Lung (tissue), 12 donors: ENCODE measurements around the gene HTR1D. TPM values are rescaled to one million over a fixed set of nuclear protein-coding genes. Genes with fewer than 3 reads are reported as not detected.
"Not testable (repeated sequence)": the region's sequence is repeated elsewhere in the genome, so short reads cannot be mapped to it uniquely, and the experiment has no call there.

Experiments used
- ATAC-seq: fragments of 200-7000 bp; cut with Tn5 transposase; one replicate; pipeline ENCODE4 v1.9.1; 2020; ENCODE audit warnings: moderate number of reproducible peaks; ENCODE audit not compliant: insufficient read depth, low FRiP score
- DNase-seq, 3 donors: peaks; one replicate each; pipeline ENCODE4 v3.0.0-alpha.2; 2013 to 2017
- H3K27ac ChIP-seq, 2 donors: one replicate each; pipeline ENCODE4 v1.5.1; 2013; ENCODE audit warnings: mild to moderate bottlenecking in 2 of 2, moderate library complexity in 2 of 2, control low read depth in 1 of 2, inconsistent platforms in 1 of 2, low read depth in 1 of 2, low read length in 1 of 2
- H3K27me3 ChIP-seq, 3 donors: one replicate each; pipeline ENCODE4 v1.5.1; 2013; ENCODE audit warnings: low read length in 2 of 3; ENCODE audit not compliant: control insufficient read depth in 3 of 3, insufficient read depth in 3 of 3
- H3K36me3 ChIP-seq, 4 donors: one replicate each; pipeline ENCODE4 v1.5.1; 2013; ENCODE audit warnings: low read length in 4 of 4, mild to moderate bottlenecking in 1 of 4, moderate library complexity in 1 of 4; ENCODE audit not compliant: control insufficient read depth in 4 of 4, insufficient read depth in 4 of 4
- H3K4me1 ChIP-seq, 5 donors: one replicate each; pipeline ENCODE4 v1.5.1; 2013; ENCODE audit warnings: low read length in 5 of 5, mild to moderate bottlenecking in 2 of 5, moderate library complexity in 1 of 5; ENCODE audit not compliant: control insufficient read depth in 5 of 5, insufficient read depth in 5 of 5
- H3K4me3 ChIP-seq: one replicate; pipeline ENCODE4 v1.5.1; 2013; ENCODE audit warnings: mild to moderate bottlenecking, control low read depth, moderate library complexity
- H3K9ac ChIP-seq, 2 donors: one replicate each; pipeline ENCODE4 v1.5.1; 2013; ENCODE audit warnings: low read length in 2 of 2, control low read depth in 1 of 2; ENCODE audit not compliant: insufficient read depth in 1 of 2
- H3K9me3 ChIP-seq, 4 donors: one replicate each; pipeline ENCODE4 v1.5.1; 2013; ENCODE audit warnings: low read length in 3 of 4, mild to moderate bottlenecking in 1 of 4, moderate library complexity in 1 of 4; ENCODE audit not compliant: control insufficient read depth in 4 of 4, insufficient read depth in 3 of 4
- CTCF ChIP-seq: IDR thresholded peaks from 2 replicates; pipeline ENCODE4 v1.5.1; 2012; ENCODE audit warnings: mild to moderate bottlenecking; ENCODE audit errors: control extremely low read depth, extremely low read depth
- WGBS, 2 donors: extraction: QIAGEN DNeasy Blood & Tissue Kit; methylation state at CpG; one replicate each; pipeline ENCODE4 v1.1.7; 2013; 5-methylcytosine and 5-hydroxymethylcytosine counted together
- polyA plus RNA-seq, 2 donors: library from polyadenylated mRNA; stranded (reverse); fragments of 200-250 nt; gene quantifications; one replicate each; pipeline ENCODE4 v1.2.1, GENCODE V29; 2013
- total RNA-seq, 2 donors: library from RNA; depleted of rRNA in 1 of 2; stranded (reverse); fragments of >200 nt in 1 of 2; gene quantifications; one replicate each; pipeline ENCODE4 v1.2.1, GENCODE V29; 2014 to 2021
- donor health status: control.
- donor health status: control.
- donor health status: Bipolar disorder and iron deficiency.
- donor health status: healthy.
- donor health status: DM: yes; HTN: yes; CAD: no.

HTR1D gene
- total and polyA plus RNA-seq, 4 donors = 0.18 to 0.30 (median 0.25) TPM; not detected in 1

- peaks cover 0 to 16% (median 11%) of the 10 kb centered on the region in 3 donors for H3K27me3 ChIP-seq
- H3K9ac ChIP-seq = no peak overlapping the region
- peaks cover 0 to 2% (median 0%) of the 10 kb centered on the region in 5 donors for H3K4me1 ChIP-seq
- no peaks in the 10 kb centered on the region for H3K36me3 ChIP-seq
- DNase-seq = no peak
- H3K27ac ChIP-seq = no peak overlapping the region
- 68 to 80% methylated on average over 2 of the region's 2 CpGs for WGBS, 2 donors
- H3K4me3 ChIP-seq = no peak overlapping the region
- no peaks in the 10 kb centered on the region for H3K9me3 ChIP-seq
- no peak for ATAC-seq
- no peak for TF ChIP-seq CTCF
These were observed 6.3 kb downstream of the HTR1D start for GRCh38 chr1:23210963-23211362.

- no peaks in the 10 kb centered on the region for H3K9me3 ChIP-seq
- H3K4me1 ChIP-seq = peaks cover 0 to 2% (median 0%) of the 10 kb centered on the region in 5 donors
- H3K27ac ChIP-seq = no peak overlapping the region
- ATAC-seq (no peak), DNase-seq (no peak)
- TF ChIP-seq CTCF = no peak
- 49 to 56% methylated on average over 6 of the region's 6 CpGs for WGBS, 2 donors
- peaks cover 0 to 10% (median 5%) of the 10 kb centered on the region in 3 donors for H3K27me3 ChIP-seq
- H3K9ac ChIP-seq = no peak overlapping the region
- H3K4me3 ChIP-seq = no peak overlapping the region
- H3K36me3 ChIP-seq = no peaks in the 10 kb centered on the region
These were observed 6.9 kb downstream of the HTR1D start for GRCh38 chr1:23210351-23210785.

GRCh38 chr1:23209770-23210169, 7.5 kb downstream of the HTR1D start:
- H3K4me3 ChIP-seq = no peak overlapping the region
- 58 to 73% methylated on average over 4 of the region's 4 CpGs for WGBS, 2 donors
- TF ChIP-seq CTCF = no peak
- ATAC-seq = no peak
- no peak for DNase-seq
- peaks cover 0 to 2% (median 0%) of the 10 kb centered on the region in 5 donors for H3K4me1 ChIP-seq
- no peaks in the 10 kb centered on the region for H3K36me3 ChIP-seq
- peaks cover 0 to 6% (median 3%) of the 10 kb centered on the region in 3 donors for H3K27me3 ChIP-seq
- no peak overlapping the region for H3K27ac ChIP-seq
- no peak overlapping the region for H3K9ac ChIP-seq
- H3K9me3 ChIP-seq = no peaks in the 10 kb centered on the region

GRCh38 chr1:23208527-23208926, 8.8 kb downstream of the HTR1D start:
- no peaks in the 10 kb centered on the region for H3K9me3 ChIP-seq
- H3K9ac ChIP-seq = no peak overlapping the region
- no peak overlapping the region for H3K4me3 ChIP-seq
- H3K36me3 ChIP-seq = no peaks in the 10 kb centered on the region
- DNase-seq (no peak), ATAC-seq (no peak)
- H3K4me1 ChIP-seq = peaks cover 0 to 2% (median 0%) of the 10 kb centered on the region in 5 donors
- H3K27me3 ChIP-seq = peaks cover 0 to 4% (median 3%) of the 10 kb centered on the region in 3 donors
- no peak overlapping the region for H3K27ac ChIP-seq
- no peak for TF ChIP-seq CTCF
- WGBS, 2 donors = 84 to 90% methylated on average over 2 of the region's 2 CpGs

- H3K36me3 ChIP-seq, H3K4me3 ChIP-seq, H3K27ac ChIP-seq, H3K9me3 ChIP-seq, DNase-seq, H3K4me1 ChIP-seq, ATAC-seq, H3K9ac ChIP-seq, H3K27me3 ChIP-seq: not testable (repeated sequence)
- WGBS, 2 donors = 93 to 94% methylated on average over 8 of the region's 8 CpGs
These were observed 9.6 kb downstream of the HTR1D start for GRCh38 chr1:23207733-23208132.
